ENCODE data around the gene XYLT2.

DNA sequence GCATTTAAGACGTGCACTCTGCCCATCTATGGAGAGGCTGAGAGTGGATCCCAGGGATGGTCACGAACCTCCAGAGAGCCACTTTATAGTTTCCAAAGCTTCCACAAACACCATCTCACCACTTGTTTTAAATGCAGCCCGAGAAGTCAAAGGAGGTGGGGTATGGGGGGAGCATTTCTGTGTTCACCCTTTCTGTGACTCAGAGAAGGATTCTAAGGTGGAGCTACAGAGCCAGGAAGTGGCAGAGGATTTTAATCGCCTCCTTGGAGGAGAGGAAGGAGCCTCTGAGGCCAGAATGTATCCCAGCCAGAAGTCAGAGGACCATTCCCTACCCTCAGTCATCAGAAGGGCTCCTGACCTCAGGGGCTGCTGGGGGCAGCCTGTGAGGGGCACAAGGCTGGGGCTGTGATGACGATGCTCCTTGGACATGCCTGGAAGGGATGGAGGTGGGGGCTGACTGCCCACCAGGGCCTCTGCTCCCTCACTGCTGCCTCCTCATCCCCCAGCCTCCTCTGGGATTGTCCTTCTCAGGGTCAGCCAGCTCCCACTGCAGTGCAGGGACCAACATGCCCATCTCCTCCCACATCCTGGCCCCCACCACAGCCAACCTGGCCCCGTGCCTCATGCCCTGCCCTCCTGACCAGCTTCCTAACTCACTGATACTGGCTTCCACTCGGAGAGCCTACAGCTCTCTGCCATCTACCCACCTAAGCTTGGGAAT lies 2.8 kb downstream of the XYLT2 start:
- TF ChIP-seq, protein P1, sequence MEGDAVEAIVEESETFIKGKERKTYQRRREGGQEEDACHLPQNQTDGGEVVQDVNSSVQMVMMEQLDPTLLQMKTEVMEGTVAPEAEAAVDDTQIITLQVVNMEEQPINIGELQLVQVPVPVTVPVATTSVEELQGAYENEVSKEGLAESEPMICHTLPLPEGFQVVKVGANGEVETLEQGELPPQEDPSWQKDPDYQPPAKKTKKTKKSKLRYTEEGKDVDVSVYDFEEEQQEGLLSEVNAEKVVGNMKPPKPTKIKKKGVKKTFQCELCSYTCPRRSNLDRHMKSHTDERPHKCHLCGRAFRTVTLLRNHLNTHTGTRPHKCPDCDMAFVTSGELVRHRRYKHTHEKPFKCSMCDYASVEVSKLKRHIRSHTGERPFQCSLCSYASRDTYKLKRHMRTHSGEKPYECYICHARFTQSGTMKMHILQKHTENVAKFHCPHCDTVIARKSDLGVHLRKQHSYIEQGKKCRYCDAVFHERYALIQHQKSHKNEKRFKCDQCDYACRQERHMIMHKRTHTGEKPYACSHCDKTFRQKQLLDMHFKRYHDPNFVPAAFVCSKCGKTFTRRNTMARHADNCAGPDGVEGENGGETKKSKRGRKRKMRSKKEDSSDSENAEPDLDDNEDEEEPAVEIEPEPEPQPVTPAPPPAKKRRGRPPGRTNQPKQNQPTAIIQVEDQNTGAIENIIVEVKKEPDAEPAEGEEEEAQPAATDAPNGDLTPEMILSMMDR (conservative IDR thresholded peaks at IDR 0.05; ENCODE audit: low read length) = no peak
- no peak for TF ChIP-seq EZH2phosphoT487 (IDR thresholded peaks at IDR 0.05; ENCODE audit: borderline replicate concordance, low read depth, low read length)

Measured in OCI-LY7 (cell line).